ENCODE results near the gene PPP1R9B.

Gene PPP1R9B, protein sequence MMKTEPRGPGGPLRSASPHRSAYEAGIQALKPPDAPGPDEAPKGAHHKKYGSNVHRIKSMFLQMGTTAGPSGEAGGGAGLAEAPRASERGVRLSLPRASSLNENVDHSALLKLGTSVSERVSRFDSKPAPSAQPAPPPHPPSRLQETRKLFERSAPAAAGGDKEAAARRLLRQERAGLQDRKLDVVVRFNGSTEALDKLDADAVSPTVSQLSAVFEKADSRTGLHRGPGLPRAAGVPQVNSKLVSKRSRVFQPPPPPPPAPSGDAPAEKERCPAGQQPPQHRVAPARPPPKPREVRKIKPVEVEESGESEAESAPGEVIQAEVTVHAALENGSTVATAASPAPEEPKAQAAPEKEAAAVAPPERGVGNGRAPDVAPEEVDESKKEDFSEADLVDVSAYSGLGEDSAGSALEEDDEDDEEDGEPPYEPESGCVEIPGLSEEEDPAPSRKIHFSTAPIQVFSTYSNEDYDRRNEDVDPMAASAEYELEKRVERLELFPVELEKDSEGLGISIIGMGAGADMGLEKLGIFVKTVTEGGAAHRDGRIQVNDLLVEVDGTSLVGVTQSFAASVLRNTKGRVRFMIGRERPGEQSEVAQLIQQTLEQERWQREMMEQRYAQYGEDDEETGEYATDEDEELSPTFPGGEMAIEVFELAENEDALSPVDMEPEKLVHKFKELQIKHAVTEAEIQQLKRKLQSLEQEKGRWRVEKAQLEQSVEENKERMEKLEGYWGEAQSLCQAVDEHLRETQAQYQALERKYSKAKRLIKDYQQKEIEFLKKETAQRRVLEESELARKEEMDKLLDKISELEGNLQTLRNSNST

DNA sequence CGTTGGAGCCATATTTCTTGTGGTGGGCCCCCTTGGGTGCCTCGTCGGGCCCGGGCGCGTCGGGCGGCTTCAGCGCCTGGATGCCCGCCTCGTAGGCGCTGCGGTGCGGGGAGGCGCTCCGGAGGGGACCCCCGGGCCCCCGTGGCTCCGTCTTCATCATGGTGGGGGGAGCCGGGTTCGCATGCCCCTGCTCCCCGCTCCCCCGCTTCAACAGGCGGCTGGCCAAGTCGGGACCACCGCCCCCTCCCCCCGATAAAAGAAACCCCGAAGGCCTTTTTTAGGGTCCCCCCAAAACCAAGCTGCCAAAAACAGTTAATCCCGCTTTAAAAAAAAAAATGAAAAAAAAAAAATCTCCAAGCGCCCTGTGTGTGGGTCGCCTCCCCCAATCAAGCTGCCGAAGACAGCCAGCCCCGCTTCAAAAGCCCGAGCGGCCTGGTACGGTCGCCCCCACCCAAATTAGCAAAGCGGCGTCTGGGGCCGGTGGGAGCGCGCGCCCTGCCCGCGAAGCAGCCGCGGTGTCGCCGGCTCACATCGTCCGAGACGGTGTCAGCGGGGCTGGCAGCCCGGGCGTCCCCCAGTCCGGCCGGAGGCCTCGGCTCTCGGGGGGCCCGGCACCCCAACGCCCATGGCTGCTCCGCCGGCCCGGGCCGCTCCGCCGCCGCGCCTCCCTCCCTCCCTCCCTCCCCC is at the start of gene PPP1R9B:
PPP1R9B (minus strand) TSS at position 324 of the 687 bp plus-strand sequence; CDS start at position 160, 164 bp downstream.
- DNase-seq, result no peak

DNA sequence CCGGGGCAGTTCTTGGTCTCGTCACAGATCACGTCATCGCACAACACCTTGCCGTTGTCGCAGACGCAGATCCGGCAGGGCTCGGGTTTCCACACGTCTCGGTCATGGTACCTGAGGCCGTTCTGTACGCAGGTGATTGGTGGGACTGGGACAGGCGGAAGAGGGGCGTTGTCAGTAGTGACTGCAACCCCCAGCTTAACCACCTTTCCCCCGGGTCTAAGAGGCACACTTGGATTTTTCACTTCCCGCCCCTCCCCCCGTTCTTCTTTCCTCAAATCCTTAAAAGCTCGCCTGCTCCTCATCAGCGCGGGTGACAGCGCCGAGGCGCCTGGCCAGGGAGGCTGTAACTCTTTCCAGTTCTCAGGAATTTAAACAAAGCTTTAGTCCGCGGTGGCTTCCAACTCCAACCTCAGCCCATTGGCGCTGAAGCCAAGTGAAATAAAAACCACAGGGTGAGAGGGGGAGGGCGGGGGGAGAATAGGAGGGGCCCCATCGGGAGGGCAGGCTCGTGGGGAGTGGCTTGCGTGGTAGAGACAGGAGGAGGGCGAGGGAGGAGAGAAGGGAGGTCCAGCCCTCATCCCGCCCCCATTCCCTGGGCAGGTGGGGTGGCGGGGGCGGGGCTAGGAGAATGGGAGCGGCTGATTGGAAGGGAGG is 49.5 kb upstream of the PPP1R9B start:
- DNase-seq, result no peak

DNA sequence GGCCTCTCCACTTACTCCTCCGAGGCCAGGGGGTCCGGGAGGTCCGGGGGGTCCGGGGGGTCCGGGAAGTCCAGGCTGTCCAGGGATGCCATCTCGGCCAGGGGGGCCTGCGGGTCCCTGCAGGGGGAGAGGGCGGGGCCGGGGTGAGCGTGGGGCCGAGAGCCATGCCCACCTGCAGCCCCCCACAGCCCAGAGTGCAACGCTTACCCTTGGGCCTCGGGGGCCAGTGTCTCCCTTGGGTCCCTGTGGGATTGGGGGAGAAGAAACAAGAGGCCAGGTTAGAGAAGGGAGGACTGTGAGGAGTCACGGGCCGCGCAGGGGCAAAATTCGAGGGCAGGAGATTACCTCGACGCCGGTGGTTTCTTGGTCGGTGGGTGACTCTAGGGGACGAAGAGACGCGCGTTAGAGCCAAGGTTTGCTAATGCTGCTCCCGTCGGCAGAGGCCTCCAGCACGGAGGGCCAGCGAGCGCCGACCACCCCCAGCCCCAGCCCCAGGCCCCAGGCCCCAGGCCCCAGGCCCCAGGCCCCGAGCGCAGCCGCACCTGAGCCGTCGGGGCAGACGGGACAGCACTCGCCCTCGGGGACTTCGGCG is 48.8 kb upstream of the PPP1R9B start:
- DNase-seq, result no peak

DNA sequence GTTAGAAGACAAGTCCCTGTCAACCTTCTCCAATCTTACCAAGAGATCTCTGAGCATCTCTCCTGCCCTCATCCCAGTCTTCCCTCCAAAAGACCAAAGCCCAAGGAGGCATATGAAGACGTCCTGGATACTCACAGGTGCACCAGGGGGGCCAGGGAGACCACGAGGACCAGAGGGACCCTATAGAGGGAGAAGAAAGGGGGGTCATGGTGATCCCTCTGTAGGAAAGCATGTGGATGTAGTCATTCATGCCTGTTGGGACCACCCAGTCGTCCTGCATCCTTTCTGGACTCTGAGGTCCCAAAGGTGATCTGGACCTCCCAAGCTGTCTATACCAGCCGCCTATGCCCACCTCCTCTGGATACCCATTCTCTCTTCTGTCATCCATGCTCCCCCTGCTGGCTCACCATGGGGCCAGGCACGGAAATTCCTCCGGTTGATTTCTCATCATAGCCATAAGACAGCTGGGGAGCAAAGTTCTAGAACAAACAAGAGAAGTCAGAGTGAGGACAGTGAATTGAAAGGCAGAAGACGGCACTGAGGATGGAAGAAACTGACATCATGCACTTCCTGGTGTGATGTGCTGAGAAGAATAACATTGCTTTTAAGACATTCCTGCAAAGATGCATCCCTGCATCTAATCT is 47.7 kb upstream of the PPP1R9B start:
- DNase-seq, result no peak

DNA sequence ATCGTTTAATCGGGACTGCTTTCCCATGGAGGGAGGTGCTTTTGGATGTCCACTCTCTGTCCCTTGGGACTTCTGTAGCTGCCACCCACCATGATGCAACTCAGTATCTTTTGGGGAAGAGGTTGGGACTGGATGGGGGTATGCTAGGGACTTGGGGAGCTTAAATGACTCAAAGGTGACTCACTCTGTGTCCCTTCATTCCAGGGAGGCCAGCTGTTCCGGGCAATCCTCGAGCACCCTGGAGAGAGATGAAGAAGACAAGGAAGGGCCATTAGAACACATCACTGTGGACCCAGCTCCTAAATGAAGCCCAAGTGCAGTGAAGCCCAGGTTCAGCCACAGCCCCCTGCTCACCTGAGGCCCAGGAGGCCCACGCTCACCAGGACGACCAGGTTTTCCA is 46.3 kb upstream of the PPP1R9B start:
- DNase-seq, result no peak

DNA sequence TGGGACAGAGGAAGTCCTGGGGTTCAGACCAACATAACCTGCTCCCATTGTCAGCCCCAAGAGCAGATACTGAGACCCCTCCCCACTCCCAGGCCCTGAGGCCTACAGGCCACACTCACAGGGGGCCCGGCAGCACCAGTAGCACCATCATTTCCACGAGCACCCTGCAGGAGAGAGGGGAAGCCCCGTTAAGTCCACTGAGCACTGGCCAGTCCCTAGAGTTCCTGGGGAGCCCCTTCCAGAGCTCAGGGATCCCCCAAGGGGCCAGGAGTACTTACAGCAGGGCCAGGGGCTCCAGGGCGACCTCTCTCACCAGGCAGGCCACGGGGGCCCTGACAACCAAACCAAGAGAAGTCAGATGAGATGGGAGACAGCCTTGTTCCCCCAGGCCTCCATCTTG is 45.6 kb upstream of the PPP1R9B start:
- no peak for DNase-seq

DNA sequence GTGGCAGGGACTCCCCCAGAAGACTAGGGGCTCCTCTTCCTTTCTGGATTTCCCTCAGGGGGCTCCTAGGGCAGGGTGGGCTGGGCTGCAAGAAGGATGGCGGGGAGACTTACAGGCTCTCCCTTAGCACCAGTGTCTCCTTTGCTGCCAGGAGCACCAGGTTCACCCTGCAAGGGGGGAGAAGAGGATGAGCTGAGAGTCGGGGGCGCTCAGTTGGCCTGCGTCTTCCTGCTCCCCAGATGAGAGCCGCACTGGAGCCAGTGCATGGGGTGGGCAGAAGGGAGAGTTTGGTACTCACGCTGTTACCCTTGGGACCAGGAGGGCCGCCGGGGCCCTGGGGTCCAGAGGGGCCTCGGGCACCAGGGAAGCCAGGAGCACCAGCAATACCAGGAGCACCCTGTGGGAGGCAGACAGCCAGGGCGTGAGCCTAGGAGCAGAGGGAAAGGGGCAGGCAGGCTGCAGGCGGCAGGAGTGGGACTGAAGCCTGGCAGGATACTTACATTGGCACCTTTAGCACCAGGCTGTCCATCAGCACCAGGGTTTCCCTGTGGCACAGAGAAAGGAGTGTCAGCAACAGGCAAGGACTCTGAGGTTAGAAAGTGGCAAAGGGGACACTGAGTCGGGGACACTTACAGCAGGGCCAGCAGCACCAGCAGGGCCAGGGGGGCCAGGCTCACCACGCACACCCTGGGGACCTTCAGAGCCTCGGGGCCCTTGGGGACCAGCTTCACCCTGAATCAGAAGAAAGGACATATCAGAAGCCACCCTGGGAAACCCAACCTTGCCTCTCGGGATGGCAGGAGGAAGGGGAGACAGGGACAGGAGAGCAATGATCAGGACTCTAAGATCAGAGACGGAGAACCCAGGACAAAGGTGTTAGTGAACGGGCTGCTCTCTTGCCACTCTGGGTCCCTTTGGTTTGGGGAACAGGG is 44.7 kb upstream of the PPP1R9B start:
- DNase-seq, result no peak

DNA sequence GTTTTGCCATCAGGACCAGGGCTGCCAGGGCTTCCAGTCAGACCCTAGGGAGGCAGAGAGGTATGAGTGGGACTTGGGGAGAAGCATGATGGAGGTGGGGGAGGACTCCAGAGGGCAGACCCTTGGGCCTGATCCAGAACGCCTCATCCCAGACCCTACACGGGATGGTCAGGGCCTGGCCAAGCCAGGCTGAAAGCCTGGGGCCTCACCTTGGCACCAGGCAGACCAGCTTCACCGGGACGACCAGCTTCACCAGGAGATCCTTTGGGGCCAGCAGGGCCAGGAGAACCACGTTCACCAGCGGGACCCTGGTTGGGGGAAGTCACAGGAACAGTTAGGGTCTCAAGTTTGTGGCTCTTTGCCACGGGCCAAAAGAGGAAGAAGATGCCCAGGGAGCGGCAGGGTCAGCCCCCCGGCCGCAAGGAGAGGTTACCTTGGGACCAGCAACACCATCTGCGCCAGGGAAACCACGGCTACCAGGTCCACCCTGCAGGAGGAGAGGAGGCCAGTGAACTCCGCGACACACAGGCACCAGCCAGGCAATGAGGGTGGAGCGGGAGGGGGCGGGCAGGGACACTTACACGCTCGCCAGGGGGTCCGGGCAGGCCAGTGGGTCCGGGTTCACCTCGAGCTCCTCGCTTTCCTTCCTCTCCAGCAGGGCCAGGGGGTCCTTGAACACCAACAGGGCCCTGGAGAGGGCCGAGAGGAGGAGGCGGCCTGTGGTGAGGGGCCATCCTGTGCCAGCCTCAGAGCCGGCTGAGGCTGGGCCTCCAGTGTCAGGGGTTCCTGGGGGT is 43.9 kb upstream of the PPP1R9B start:
- no peak for DNase-seq

DNA sequence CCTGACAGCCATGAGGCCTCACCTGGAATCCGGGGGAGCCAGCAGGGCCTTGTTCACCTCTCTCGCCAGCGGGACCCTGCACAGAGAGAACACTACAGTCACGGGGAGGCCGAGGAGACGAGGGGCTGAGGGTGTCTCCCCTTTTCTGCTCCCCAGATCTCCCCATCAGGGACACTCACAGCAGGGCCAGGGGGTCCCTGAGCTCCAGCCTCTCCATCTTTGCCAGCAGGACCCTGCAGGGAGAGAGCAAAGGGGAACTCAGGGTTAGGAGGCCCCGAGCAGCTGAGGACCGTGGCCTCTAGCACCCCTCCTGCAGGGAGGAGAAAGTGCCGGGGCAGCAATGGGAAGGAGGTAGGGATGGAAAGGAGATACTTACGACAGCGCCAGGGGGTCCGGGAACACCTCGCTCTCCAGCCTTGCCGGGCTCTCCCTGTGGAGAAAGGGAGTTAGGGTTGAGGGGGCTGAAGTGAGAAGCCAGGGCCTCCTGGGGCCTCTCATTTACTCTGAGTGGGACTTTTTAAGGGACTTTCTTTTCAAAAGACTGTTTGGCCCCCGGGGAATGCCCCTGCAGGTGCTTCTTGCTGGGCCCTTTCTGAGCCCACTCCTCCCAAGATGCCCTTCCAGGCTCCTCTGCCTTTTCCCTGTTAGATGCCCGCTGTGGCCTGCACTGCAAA is 42.3 kb upstream of the PPP1R9B start:
- DNase-seq, result no peak

DNA sequence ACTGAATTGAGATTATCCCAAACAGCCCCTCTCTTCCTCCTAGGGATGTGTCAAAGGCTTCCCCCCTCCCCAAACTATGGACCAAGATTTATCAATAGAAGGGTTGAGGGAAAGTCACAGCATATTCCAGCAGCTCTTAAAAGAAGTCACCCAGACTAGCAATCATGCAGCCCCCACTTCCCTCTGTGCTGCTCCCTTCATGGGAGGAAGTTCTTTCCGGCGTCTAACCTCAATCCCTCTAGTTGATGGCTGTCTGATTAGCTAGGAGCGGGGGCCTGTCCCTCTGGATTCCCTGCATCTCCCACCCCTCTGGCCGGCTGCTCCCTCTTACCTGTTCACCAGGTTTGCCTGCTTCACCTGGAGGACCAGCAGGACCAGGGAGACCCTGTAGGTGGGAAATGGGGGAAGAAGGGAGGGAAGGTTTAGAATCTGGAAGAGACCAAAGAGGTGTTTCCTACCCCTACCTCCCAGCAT is 41.7 kb upstream of the PPP1R9B start:
- DNase-seq, result no peak

DNA sequence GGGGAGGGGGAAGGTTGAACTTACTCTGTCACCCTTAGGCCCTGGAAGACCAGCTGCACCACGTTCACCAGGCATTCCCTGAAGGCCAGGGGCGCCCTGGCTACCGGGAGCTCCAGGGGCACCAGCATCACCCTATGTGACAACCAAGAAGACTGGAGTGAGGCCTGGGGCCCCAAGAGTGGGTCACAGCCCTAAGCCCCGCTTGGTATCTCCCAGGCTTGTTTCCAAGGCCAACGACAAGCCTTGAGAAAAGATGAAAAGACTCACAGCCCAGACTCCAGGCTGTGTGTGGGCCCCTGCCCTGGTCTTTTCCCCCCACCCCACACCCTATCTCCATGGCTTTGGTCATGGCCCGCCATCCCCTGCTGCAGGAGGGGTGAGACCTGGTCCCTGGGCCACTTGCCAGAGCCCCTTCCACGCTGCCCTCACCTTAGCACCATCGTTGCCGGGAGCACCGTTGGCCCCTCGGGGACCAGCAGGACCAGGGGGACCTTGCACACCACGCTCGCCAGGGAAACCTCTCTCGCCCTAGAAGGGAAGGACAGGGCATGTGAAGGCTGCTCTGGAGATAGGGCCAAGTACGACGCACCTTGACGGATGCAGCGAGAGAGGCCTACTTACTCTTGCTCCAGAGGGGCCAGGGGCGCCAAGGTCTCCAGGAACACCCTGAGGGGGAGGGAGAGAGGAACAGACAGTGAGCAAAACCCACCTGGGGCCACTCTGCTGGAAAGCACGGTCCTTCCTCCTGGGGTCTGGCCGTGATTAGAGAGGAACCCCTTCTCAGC is 41.1 kb upstream of the PPP1R9B start:
- no peak for DNase-seq

DNA sequence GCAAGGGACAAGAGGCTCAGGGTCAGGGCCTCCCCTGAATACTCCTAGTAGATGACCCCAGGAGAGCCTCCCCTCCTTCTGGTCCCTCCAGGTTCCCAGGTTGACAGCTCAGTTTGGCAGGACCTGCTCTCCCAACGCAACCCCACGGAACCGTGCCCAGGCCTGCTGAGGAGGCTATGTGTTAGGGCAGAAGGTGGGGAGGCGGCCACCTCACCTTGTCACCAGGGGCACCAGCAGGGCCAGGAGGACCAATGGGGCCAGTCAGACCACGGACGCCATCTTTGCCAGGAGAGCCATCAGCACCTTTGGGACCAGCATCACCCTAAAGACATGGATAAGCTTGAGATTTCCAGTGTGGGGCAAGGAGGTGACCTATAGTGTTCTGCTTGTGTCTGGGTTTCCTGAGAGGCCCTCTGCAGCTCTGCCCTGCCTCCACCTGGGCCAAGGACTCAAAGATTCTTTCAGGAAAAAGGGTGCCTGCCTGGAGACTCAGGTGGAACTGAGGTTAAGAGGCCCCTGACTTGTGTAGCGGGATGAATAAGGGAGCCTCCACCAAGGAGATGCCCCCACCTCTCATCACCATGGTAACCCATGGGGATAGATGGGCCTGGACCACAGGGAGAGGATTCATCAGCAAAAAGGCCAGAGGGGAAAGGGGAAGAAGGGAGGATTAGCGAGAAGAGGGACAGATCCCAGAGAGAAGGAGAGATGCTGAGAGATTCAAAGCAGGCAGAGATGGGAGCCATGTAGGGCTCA is 40.3 kb upstream of the PPP1R9B start:
- DNase-seq, result no peak

DNA sequence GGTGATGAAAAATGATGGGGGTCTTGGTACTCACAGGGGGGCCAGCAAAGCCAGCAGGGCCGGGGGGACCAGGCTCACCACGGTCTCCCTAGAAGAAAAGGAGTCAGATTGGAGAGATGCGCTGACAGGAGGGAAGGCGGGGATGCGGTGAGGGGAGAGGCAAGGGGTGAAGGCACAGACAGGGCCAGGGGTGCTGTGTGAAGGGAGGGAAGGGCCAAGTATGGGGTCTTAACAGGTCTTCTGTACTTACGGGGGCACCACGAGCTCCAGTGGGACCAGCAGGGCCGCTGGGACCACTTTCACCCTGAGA is 39.8 kb upstream of the PPP1R9B start:
- DNase-seq, result no peak

DNA sequence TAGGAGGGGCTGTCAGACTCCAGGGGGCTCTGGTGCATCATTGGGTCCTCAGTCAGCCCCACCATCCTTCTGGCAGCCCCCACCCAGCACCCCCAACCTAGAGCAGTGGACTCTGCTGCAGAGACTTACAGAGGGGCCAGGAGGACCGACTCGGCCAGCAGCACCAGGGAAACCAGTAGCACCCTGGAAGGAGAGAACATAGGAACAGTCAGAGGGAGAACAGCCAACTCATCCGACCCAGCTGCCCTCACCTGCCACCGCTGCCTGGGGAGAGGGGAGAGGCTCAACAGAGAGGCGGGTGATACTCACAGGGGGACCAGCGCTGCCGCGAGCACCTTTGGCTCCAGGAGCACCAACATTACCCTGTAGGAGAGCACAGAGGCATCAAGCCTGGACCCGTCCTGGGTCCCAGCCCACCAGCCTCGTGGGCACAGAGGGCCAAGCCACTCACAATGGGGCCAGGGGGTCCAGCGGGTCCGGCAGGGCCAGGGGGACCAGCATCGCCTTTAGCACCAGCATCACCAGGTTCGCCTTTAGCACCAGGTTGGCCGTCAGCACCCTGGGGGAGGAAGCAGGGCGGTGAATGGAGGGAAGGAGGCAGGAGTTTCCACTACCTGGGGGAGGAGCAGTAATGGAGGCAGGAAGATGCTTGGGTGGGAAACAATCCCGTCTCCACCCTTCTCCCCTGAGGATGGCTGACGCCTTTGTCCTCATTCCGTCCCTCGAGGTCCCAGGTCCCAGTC is 39.2 kb upstream of the PPP1R9B start:
- no peak for DNase-seq

DNA sequence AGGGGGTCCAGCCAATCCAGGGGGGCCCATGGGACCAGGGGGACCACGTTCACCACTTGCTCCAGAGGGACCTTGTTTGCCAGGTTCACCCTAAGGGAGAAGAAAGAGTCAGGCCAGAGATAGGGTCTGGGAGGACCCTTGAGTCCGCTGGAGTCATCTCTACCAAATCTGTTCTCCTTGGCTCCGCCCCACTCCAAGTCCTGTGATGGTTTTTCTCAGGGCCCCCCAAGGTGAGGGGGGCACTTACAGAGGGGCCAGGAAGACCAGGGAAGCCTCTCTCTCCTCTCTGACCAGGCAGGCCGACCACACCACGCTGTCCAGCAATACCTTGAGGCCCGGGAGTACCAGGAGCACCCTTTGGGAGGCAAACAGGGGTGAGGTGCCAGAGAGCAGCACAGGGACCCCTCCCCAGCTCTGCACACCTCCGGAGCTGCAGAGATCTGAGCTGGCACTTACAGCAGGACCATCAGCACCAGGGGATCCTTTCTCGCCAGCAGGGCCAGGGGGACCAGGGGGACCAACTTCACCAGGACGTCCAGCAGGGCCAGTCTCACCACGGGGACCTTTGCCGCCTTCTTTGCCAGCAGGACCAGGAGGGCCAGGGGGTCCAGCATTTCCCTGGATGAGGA is 38.6 kb upstream of the PPP1R9B start:
- DNase-seq, result no peak

DNA sequence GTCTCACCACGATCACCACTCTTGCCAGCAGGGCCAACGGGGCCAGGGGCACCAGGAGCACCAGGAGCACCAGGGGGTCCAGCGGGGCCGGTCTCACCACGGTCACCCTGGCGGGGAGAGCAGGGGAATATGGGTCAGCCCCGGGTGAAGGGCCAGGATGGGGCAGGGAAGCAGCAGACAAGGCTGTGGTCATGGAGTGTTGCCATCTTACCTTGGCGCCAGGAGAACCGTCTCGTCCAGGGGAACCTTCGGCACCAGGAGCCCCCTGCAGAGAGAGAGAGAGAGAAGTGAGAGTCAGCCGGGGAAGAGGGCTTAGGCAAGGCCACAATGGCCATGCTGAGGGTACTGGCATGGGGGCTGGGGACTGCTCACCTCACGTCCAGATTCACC is 38.0 kb upstream of the PPP1R9B start:
- DNase-seq, result no peak
